ENCODE measurements around the gene MYLK. TPM values are rescaled to one million over a fixed set of nuclear protein-coding genes. Genes with fewer than 3 reads are reported as not detected.
A peak's percentile ranks its signal among the peaks of the same experiment; 100 is the strongest.

MYLK gene
- total and polyA plus RNA-seq, 3 experiments from 2014 or later = 0.09 to 0.10 TPM; not detected in 1

GRCh38 chr3:123695731-123696640 lies 188.1 kb downstream of the MYLK start:
- no peaks in the 10 kb centered on the region for H3K9me3 ChIP-seq (ENCODE audit: low read length)
- Mint-ChIP-seq H3K4me1 (no peaks in the 10 kb centered on the region), H3K27me3 (peaks cover 10 to 23% of the 10 kb centered on the region in 2 donors), H3K4me3 (no peak overlapping the region), H3K27ac (no peak overlapping the region), H3K36me3 (no peaks in the 10 kb centered on the region), H3K9me3 (no peaks in the 10 kb centered on the region)
- no peaks in the 10 kb centered on the region for H3K27me3 ChIP-seq (ENCODE audit: insufficient read depth, low read length, poor library complexity, severe bottlenecking)
- no peak overlapping the region for H3K4me3 ChIP-seq (ENCODE audit: low read length)
- CTCF ChIA-PET = no interaction called here
- no peaks in the 10 kb centered on the region for H3K4me1 ChIP-seq (ENCODE audit: insufficient read depth, low read length)
- POLR2A ChIA-PET = no interaction called here
- DNase-seq = no peak
- no peak overlapping the region for H3K27ac ChIP-seq (ENCODE audit: low read depth, low read length)
- no peaks in the 10 kb centered on the region for H3K36me3 ChIP-seq (ENCODE audit: insufficient read depth, low read length)

GRCh38 chr3:123695152-123695551 lies 189.0 kb downstream of the MYLK start:
- Histone ChIP-seq H3K4me3 (ENCODE audit: low read length) (no peak overlapping the region), H3K27me3 (ENCODE audit: insufficient read depth, low read length, poor library complexity, severe bottlenecking) (no peaks in the 10 kb centered on the region), H3K36me3 (ENCODE audit: insufficient read depth, low read length) (no peaks in the 10 kb centered on the region), H3K9me3 (ENCODE audit: low read length) (no peaks in the 10 kb centered on the region), H3K4me1 (ENCODE audit: insufficient read depth, low read length) (no peaks in the 10 kb centered on the region), H3K27ac (ENCODE audit: low read depth, low read length) (no peak overlapping the region)
- POLR2A ChIA-PET = no interaction called here
- Mint-ChIP-seq H3K4me1 (no peaks in the 10 kb centered on the region), H3K4me3 (no peak overlapping the region), H3K9me3 (no peaks in the 10 kb centered on the region), H3K27ac (no peak overlapping the region), H3K27me3 (peaks cover 5 to 19% of the 10 kb centered on the region in 2 donors), H3K36me3 (no peaks in the 10 kb centered on the region)
- CTCF ChIA-PET = no interaction called here
- DNase-seq = no peak

GRCh38 chr3:123694366-123695087 lies 189.6 kb downstream of the MYLK start:
- H3K27ac Mint-ChIP-seq = no peak overlapping the region
- Histone ChIP-seq H3K36me3 (ENCODE audit: insufficient read depth, low read length) (no peaks in the 10 kb centered on the region), H3K9me3 (ENCODE audit: low read length) (no peaks in the 10 kb centered on the region), H3K4me3 (ENCODE audit: low read length) (no peak overlapping the region), H3K4me1 (ENCODE audit: insufficient read depth, low read length) (no peaks in the 10 kb centered on the region), H3K27me3 (ENCODE audit: insufficient read depth, low read length, poor library complexity, severe bottlenecking) (no peaks in the 10 kb centered on the region), H3K27ac (ENCODE audit: low read depth, low read length) (no peak overlapping the region)
- POLR2A ChIA-PET = no interaction called here
- no peaks in the 10 kb centered on the region for H3K36me3 Mint-ChIP-seq
- CTCF ChIA-PET = no interaction called here
- H3K27me3 Mint-ChIP-seq = peaks cover 4 to 23% of the 10 kb centered on the region in 2 donors
- no peak for DNase-seq
- H3K9me3 Mint-ChIP-seq = no peaks in the 10 kb centered on the region
- no peak overlapping the region for H3K4me3 Mint-ChIP-seq
- H3K4me1 Mint-ChIP-seq = no peaks in the 10 kb centered on the region

- Histone ChIP-seq H3K36me3 (ENCODE audit: insufficient read depth, low read length) (no peaks in the 10 kb centered on the region), H3K4me3 (ENCODE audit: low read length) (no peak overlapping the region), H3K9me3 (ENCODE audit: low read length) (no peaks in the 10 kb centered on the region), H3K27ac (ENCODE audit: low read depth, low read length) (no peak overlapping the region), H3K27me3 (ENCODE audit: insufficient read depth, low read length, poor library complexity, severe bottlenecking) (no peaks in the 10 kb centered on the region), H3K4me1 (ENCODE audit: insufficient read depth, low read length) (no peaks in the 10 kb centered on the region)
- Mint-ChIP-seq H3K27me3 (peaks cover 4 to 24% of the 10 kb centered on the region in 2 donors), H3K4me1 (no peaks in the 10 kb centered on the region), H3K4me3 (no peak overlapping the region), H3K36me3 (no peaks in the 10 kb centered on the region), H3K9me3 (no peaks in the 10 kb centered on the region), H3K27ac (no peak overlapping the region)
- CTCF ChIA-PET = no interaction called here
- POLR2A ChIA-PET = no interaction called here
- no peak for DNase-seq
Observed at GRCh38 chr3:123693584-123694190, 190.4 kb downstream of the MYLK start.

GRCh38 chr3:123692671-123693070 lies 191.5 kb downstream of the MYLK start:
- Histone ChIP-seq H3K4me3 (ENCODE audit: low read length) (no peak overlapping the region), H3K9me3 (ENCODE audit: low read length) (no peaks in the 10 kb centered on the region), H3K27me3 (ENCODE audit: insufficient read depth, low read length, poor library complexity, severe bottlenecking) (no peaks in the 10 kb centered on the region), H3K36me3 (ENCODE audit: insufficient read depth, low read length) (no peaks in the 10 kb centered on the region), H3K27ac (ENCODE audit: low read depth, low read length) (no peak overlapping the region), H3K4me1 (ENCODE audit: insufficient read depth, low read length) (no peaks in the 10 kb centered on the region)
- H3K4me1 Mint-ChIP-seq = no peaks in the 10 kb centered on the region
- H3K27me3 Mint-ChIP-seq = peaks cover 2 to 21% of the 10 kb centered on the region in 2 donors
- no peak overlapping the region for H3K4me3 Mint-ChIP-seq
- no peaks in the 10 kb centered on the region for H3K9me3 Mint-ChIP-seq
- no peak for DNase-seq
- H3K36me3 Mint-ChIP-seq = no peaks in the 10 kb centered on the region
- POLR2A ChIA-PET = no interaction called here
- H3K27ac Mint-ChIP-seq = no peak overlapping the region
- CTCF ChIA-PET = no interaction called here

DNA sequence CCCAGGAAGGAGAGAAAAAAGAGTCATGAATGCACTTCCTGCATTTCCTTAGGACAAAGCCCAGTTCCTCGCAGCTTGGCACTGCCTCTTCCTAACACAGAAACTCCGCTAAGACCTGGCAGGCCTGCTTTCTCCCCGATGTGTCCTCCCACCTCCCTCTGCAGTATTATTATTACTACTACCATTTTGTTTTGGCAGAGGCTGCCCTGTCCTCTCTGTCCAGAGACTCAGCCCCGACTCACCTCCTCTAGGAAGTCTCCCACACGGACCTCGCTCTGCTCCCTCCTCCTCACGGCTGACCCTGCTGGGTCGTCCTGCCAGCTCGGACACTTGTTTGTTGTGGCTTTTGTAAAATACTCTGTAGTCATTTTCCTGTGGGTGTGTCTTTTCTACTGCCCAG lies 192.1 kb downstream of the MYLK start:
- H3K4me1 ChIP-seq (ENCODE audit: insufficient read depth, low read length) = no peaks in the 10 kb centered on the region
- ChIA-PET POLR2A (no interaction called here), CTCF (no interaction called here)
- H3K27ac ChIP-seq (ENCODE audit: low read depth, low read length) = no peak overlapping the region
- no peak for DNase-seq
- H3K9me3 ChIP-seq (ENCODE audit: low read length) = no peaks in the 10 kb centered on the region
- H3K4me3 ChIP-seq (ENCODE audit: low read length) = no peak overlapping the region
- no peaks in the 10 kb centered on the region for H3K27me3 ChIP-seq (ENCODE audit: insufficient read depth, low read length, poor library complexity, severe bottlenecking)
- no peak overlapping the region for H3K27ac Mint-ChIP-seq
- no peaks in the 10 kb centered on the region for H3K36me3 Mint-ChIP-seq
- no peaks in the 10 kb centered on the region for H3K9me3 Mint-ChIP-seq
- no peaks in the 10 kb centered on the region for H3K4me1 Mint-ChIP-seq
- no peaks in the 10 kb centered on the region for H3K36me3 ChIP-seq (ENCODE audit: insufficient read depth, low read length)
- H3K27me3 Mint-ChIP-seq = peaks cover 2 to 21% of the 10 kb centered on the region in 2 donors
- H3K4me3 Mint-ChIP-seq = no peak overlapping the region

GRCh38 chr3:123689831-123690230 lies 194.3 kb downstream of the MYLK start:
- Mint-ChIP-seq H3K27ac (no peak overlapping the region), H3K9me3 (no peaks in the 10 kb centered on the region), H3K27me3 (peaks cover 0 to 21% of the 10 kb centered on the region in 2 donors), H3K4me1 (no peaks in the 10 kb centered on the region), H3K36me3 (no peaks in the 10 kb centered on the region), H3K4me3 (no peak overlapping the region)
- H3K4me3 ChIP-seq (ENCODE audit: low read length) = no peak overlapping the region
- POLR2A ChIA-PET = no interaction called here
- H3K4me1 ChIP-seq (ENCODE audit: insufficient read depth, low read length) = no peaks in the 10 kb centered on the region
- H3K36me3 ChIP-seq (ENCODE audit: insufficient read depth, low read length) = no peaks in the 10 kb centered on the region
- no peaks in the 10 kb centered on the region for H3K27me3 ChIP-seq (ENCODE audit: insufficient read depth, low read length, poor library complexity, severe bottlenecking)
- H3K9me3 ChIP-seq (ENCODE audit: low read length) = no peaks in the 10 kb centered on the region
- H3K27ac ChIP-seq (ENCODE audit: low read depth, low read length) = no peak overlapping the region
- CTCF ChIA-PET = no interaction called here
- DNase-seq = no peak

DNA sequence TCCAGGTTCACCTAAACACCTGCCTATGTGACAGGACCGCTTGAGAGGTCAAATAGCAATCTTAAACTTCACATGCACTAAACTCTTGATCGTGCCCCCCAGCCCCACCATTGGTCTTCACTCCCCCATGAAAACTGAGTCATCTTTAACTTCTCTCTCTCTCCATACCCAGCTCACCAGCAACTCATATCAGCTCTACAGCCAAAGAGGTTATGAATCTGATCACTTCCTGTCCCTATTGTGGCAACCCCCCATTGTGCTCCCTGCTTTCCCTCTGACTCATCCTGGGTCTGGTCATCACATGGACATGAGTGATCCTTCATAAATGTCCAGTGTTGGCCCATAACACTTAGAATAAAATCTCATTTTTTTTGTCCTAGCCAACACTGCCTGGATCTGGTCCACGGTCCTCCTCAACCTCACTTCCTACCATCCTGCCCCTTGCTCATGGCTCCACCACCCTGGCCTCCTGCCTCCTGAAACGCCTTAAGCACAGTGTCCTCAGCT lies 195.8 kb downstream of the MYLK start:
- H3K4me3 Mint-ChIP-seq = no peak overlapping the region
- ChIA-PET CTCF (no interaction called here), POLR2A (no interaction called here)
- no peak for DNase-seq
- no peaks in the 10 kb centered on the region for H3K9me3 Mint-ChIP-seq
- H3K27me3 Mint-ChIP-seq = peaks cover 0 to 14% of the 10 kb centered on the region in 2 donors
- Histone ChIP-seq H3K4me1 (ENCODE audit: insufficient read depth, low read length) (no peaks in the 10 kb centered on the region), H3K27ac (ENCODE audit: low read depth, low read length) (no peak overlapping the region), H3K9me3 (ENCODE audit: low read length) (no peaks in the 10 kb centered on the region), H3K36me3 (ENCODE audit: insufficient read depth, low read length) (no peaks in the 10 kb centered on the region), H3K4me3 (ENCODE audit: low read length) (no peak overlapping the region), H3K27me3 (ENCODE audit: insufficient read depth, low read length, poor library complexity, severe bottlenecking) (no peaks in the 10 kb centered on the region)
- peak overlapping the region in 1 of 8 donors; percentile 15 for H3K27ac Mint-ChIP-seq
- no peaks in the 10 kb centered on the region for H3K36me3 Mint-ChIP-seq
- no peaks in the 10 kb centered on the region for H3K4me1 Mint-ChIP-seq
